Activated CD4-positive, alpha-beta T cell treated with anti-CD3 and anti-CD28 coated beads for 36 hours (primary cell): ENCODE measurements around the gene RRP15. TPM values are rescaled to one million over a fixed set of nuclear protein-coding genes. Genes with fewer than 3 reads are reported as not detected.

ENCODE experiments used
- ATAC-seq: fragments of 200-7000 bp; cut with Tn5 transposase; one replicate; pipeline ENCODE4 v1.10.0; 2021; ENCODE audit warnings: mild to moderate bottlenecking, moderate library complexity
- CTCF ChIA-PET: fragments of 350-600 bp; sonication (Branson Sonifier 250); formaldehyde crosslinking; loops from one replicate; lab custom pipeline; 2021; ENCODE audit warnings: antibody characterized with exemption; lab: Charles Lee
- POLR2A ChIA-PET: fragments of 350-600 bp; sonication (Branson Sonifier 250); formaldehyde crosslinking; loops from one replicate; lab custom pipeline; 2021; ENCODE audit warnings: antibody characterized with exemption, inconsistent platforms; lab: Charles Lee
- DNase-seq: peaks from one replicate; pipeline ENCODE4 v3.0.0-alpha.2; 2020
- H3K27ac Mint-ChIP-seq: one replicate; pipeline ENCODE4 v1.8.0; 2021; ENCODE audit warnings: mixed read lengths
- H3K27me3 Mint-ChIP-seq: one replicate; pipeline ENCODE4 v1.8.0; 2021; ENCODE audit warnings: mixed read lengths
- H3K36me3 Mint-ChIP-seq: one replicate; pipeline ENCODE4 v1.8.0; 2021; ENCODE audit warnings: low read depth, mixed read lengths
- H3K4me1 Mint-ChIP-seq: one replicate; pipeline ENCODE4 v1.8.0; 2021; ENCODE audit warnings: mixed read lengths
- H3K4me3 Mint-ChIP-seq: one replicate; pipeline ENCODE4 v1.8.0; 2021; ENCODE audit warnings: mild to moderate bottlenecking, moderate library complexity, mixed read lengths
- H3K9me3 Mint-ChIP-seq: one replicate; pipeline ENCODE4 v1.8.0; 2021; ENCODE audit warnings: low read depth, mixed read lengths
- intact Hi-C, 2 experiments: fragments of 100-400 bp; cut with DNase I in 1 of 2; cut with micrococcal nuclease in 1 of 2; formaldehyde crosslinking; loops; one replicate each; pipeline versions ENCODE4 v1.14.2 to v1.15.1; 2022 to 2024; cut with DNase I, micrococcal nuclease
- total RNA-seq, 2 experiments: library from RNA; stranded (reverse); gene quantifications; one replicate each; pipeline ENCODE4 v1.2.3, GENCODE V29; 2021

The RRP15 gene
- total RNA-seq, 2 experiments from 2014 or later = 23.3 to 30.5 TPM

DNA sequence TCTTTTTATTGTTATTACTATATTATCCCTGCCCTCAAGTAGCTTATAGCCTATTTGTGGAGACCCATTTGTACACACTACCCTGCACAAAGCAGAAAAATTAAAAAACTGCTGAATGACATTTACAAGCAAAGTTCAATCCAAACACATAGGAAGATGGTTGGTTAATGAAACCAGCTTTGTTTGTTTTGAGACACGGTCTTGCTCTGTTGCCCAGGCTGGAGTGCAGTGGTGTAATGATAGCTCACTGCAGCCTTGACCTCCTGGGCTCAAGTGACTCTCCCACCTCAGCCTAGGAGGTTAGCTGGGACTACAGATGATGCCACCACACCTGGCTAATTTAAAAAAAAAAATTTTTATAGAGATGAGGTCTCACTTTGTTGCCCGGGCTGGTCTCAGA is 91.6 kb downstream of the RRP15 start:
- POLR2A ChIA-PET = interaction anchor here (0.8 kb wide), 1 partner anchor 972 kb away, joined by 3 read pairs; no protein-coding TSS in a partner anchor
- H3K4me3 Mint-ChIP-seq = no peak overlapping the region
- CTCF ChIA-PET = interaction anchor here (0.8 to 1.2 kb wide), 3 partner anchors 12 to 32 kb away, joined by 3 to 5 read pairs (median 3); partner anchors contain the start of gene TGFB2
- H3K36me3 Mint-ChIP-seq = no peaks in the 10 kb centered on the region
- no peak overlapping the region for H3K27ac Mint-ChIP-seq
- intact Hi-C loops = loop anchor here (1.0 to 10.0 kb wide), 4 partner anchors 25 to 948 kb away; partner anchors contain the start of genes LYPLAL1 (in 1 of the 2) and RRP15 (in 1 of the 2)
- H3K4me1 Mint-ChIP-seq = peaks cover 8% of the 10 kb centered on the region
- ATAC-seq (no peak), DNase-seq (no peak)
- H3K27me3 Mint-ChIP-seq = peaks cover 56% of the 10 kb centered on the region
- no peaks in the 10 kb centered on the region for H3K9me3 Mint-ChIP-seq

DNA sequence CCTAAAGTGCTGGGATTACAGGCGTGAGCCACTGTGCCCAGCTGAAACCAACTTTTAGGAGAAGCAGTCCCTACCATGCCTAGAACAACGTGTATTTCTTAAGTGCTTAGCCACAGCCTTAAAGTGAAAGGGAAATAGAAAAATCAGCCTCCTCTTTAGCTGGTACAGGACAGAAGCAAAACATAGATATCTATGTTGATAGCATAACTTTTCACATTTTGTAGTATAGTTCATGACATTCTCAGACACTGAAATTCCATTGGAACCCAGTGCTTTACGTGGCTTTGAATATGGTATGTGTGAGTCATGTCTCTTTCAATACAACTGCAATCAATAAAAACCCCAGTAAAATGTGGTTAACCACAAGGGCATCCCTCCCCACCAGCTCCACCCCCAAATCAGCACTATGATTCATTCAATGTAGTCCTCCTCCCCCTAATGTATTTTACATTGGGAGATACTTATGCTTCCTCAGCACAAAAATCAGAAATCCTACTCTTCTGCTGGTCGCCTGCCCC is 92.1 kb downstream of the RRP15 start:
- DNase-seq (peak; percentile 77), ATAC-seq (peak; percentile 94)
- intact Hi-C loops = loop anchor here (1.0 to 10.0 kb wide), 4 partner anchors 26 to 948 kb away; partner anchors contain the start of genes LYPLAL1 (in 1 of the 2) and RRP15 (in 1 of the 2)
- Mint-ChIP-seq H3K4me3 (no peak overlapping the region), H3K9me3 (no peaks in the 10 kb centered on the region), H3K36me3 (no peaks in the 10 kb centered on the region), H3K27ac (peak overlapping the region; percentile 31), H3K4me1 (peaks cover 8% of the 10 kb centered on the region), H3K27me3 (peaks cover 54% of the 10 kb centered on the region)
- ChIA-PET POLR2A (no interaction called here), CTCF (interaction anchor here (0.8 to 1.2 kb wide), 3 partner anchors 12 to 32 kb away, joined by 3 to 5 read pairs (median 3); partner anchors contain the start of gene TGFB2)

DNA sequence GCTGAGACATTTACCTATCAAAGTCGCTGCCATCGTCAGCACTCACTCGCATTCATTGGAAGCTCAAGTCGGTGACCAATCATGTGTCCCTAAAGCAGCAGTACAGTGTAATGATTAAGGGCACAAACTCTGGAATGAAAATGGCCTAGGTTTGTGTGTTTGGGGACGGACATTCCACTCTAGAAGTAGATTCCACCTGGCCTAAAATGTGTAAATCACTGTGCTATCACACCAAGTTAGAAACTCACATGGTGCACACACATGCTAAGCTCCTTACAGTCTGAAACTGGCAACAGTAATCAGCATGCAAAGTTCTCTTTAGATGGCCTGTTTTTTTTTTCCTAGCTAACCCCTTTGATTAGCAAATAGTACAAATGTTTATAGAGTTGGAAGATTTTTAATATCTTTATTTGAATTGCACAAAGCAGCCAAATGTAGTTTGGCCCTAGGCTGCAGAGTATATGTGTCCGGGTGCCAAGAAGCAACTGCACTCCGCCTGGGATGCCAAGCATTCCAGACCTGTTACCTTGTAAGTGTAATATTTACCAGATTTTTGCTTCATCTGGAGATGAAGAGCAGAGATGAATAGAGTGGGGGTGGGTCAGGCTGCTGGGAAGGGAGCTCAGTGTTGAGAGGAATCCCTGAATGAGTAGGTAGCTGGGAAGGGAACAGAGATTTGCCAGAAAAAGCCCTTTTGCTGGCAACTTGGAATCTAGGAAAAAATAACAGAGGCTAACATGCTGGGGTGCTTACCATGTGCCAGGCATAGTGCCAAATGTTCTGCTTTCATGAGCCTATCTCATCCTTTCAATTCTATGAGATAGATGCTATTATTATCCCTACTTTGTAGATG is 95.3 kb downstream of the RRP15 start:
- peaks cover 8% of the 10 kb centered on the region for H3K4me1 Mint-ChIP-seq
- H3K9me3 Mint-ChIP-seq = no peaks in the 10 kb centered on the region
- H3K4me3 Mint-ChIP-seq = no peak overlapping the region
- intact Hi-C loops = no loop called here
- H3K27me3 Mint-ChIP-seq = peaks cover 57% of the 10 kb centered on the region
- ChIA-PET POLR2A (no interaction called here), CTCF (interaction anchor here (0.7 to 1.0 kb wide), 2 partner anchors 15 to 226 kb away, joined by 3 read pairs; no protein-coding TSS in a partner anchor)
- no peaks in the 10 kb centered on the region for H3K36me3 Mint-ChIP-seq
- H3K27ac Mint-ChIP-seq = no peak overlapping the region
- ATAC-seq (no peak), DNase-seq (no peak)

DNA sequence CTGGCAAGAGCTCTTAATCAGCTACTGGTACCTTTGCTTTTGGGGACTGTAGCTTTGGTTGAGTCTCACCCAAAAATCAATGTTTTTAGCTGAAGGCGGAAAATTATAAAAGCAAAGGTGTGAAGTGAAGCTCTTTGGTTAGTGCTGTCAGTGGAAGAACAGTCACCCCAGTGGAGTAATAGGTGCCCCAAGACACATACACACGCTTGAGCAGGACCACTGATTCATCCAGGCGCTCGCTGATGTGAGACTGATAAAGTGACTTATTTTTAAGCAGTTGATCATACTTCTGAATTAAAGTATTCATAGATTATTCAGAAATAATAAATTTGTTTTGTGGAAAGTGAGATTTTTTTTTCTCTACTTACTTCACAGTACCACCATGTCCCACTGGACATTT is 97.2 kb downstream of the RRP15 start:
- DNase-seq (no peak), ATAC-seq (no peak)
- no peaks in the 10 kb centered on the region for H3K9me3 Mint-ChIP-seq
- H3K4me3 Mint-ChIP-seq = no peak overlapping the region
- H3K36me3 Mint-ChIP-seq = no peaks in the 10 kb centered on the region
- CTCF ChIA-PET = interaction anchor here (0.8 kb wide), 1 partner anchor 227 kb away, joined by 3 read pairs; no protein-coding TSS in a partner anchor
- H3K4me1 Mint-ChIP-seq = peaks cover 5% of the 10 kb centered on the region
- intact Hi-C loops = no loop called here
- POLR2A ChIA-PET = interaction anchor here (0.8 kb wide), 1 partner anchor 29 kb away, joined by 3 read pairs; no protein-coding TSS in a partner anchor
- peaks cover 58% of the 10 kb centered on the region for H3K27me3 Mint-ChIP-seq
- no peak overlapping the region for H3K27ac Mint-ChIP-seq

DNA sequence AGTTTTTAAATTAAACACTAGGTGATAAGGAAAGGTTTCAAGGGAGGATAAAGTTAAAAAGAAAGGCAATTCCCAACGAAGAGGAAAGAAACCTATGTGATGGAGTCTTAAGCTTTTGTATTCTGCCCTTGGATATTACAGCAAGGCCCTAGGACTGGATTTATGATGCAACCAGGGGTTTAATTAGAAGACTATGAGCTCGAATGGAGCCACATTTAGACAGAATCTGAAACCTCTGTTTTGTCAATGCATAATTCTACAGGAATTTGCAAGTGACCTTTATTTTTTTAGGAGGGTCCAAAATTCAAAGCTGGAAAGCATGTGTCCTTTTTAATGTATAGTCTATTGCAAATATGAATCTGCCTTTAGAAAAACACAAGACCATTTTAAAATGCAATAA is 98.0 kb downstream of the RRP15 start:
- Mint-ChIP-seq H3K36me3 (no peaks in the 10 kb centered on the region), H3K9me3 (no peaks in the 10 kb centered on the region), H3K4me1 (no peaks in the 10 kb centered on the region), H3K27me3 (peaks cover 63% of the 10 kb centered on the region), H3K4me3 (no peak overlapping the region), H3K27ac (no peak overlapping the region)
- POLR2A ChIA-PET = no interaction called here
- ATAC-seq = no peak
- intact Hi-C loops = no loop called here
- DNase-seq = no peak
- CTCF ChIA-PET = interaction anchor here (0.6 kb wide), 1 partner anchor 126 kb away, joined by 3 read pairs; no protein-coding TSS in a partner anchor

DNA sequence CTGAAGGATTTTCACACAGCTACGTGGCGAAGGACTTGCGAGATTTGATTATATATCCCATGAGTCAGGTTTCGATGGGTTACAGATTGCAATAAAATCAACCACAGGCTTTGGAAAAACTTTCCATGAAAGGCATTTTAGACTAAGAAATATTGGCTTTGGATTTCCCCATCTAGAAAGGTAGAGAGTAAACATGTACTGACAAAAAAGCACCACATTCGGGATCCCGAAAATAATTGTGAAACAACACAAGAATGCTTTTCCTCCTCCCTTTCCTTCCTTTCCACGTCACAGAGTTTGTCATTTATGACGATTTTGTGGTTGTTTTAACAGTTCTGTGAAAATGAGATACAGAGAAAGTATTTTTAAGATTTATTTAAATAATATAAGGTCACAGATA is 98.6 kb downstream of the RRP15 start:
- no peaks in the 10 kb centered on the region for H3K4me1 Mint-ChIP-seq
- H3K9me3 Mint-ChIP-seq = no peaks in the 10 kb centered on the region
- CTCF ChIA-PET = no interaction called here
- peaks cover 62% of the 10 kb centered on the region for H3K27me3 Mint-ChIP-seq
- POLR2A ChIA-PET = no interaction called here
- no peak for DNase-seq
- no peaks in the 10 kb centered on the region for H3K36me3 Mint-ChIP-seq
- intact Hi-C loops = no loop called here
- no peak for ATAC-seq
- H3K4me3 Mint-ChIP-seq = no peak overlapping the region
- H3K27ac Mint-ChIP-seq = no peak overlapping the region

DNA sequence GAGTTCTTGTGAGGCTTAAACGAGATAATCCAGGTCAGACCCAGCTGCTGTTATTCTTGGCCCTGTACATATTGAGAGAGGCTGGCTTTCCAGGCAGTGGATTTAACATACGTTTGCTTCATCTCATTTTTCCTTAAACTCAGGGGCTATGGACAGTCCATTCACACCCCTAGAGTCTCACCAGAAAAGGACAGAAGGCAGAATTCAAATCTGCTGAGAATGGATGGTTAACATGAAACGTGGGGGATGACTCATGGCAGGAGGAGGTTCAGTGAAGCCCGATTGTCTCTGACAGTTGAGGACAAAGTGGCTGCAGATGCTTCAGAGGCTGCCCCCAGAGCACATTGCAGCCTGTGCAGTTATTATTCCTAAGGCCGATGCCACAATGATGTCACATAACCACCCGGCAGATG is 99.5 kb downstream of the RRP15 start:
- ATAC-seq (no peak), DNase-seq (no peak)
- intact Hi-C loops = no loop called here
- H3K36me3 Mint-ChIP-seq = no peaks in the 10 kb centered on the region
- H3K27ac Mint-ChIP-seq = no peak overlapping the region
- POLR2A ChIA-PET = no interaction called here
- no peak overlapping the region for H3K4me3 Mint-ChIP-seq
- peaks cover 65% of the 10 kb centered on the region for H3K27me3 Mint-ChIP-seq
- CTCF ChIA-PET = interaction anchor here (0.7 kb wide), 1 partner anchor 309 kb away, joined by 3 read pairs; no protein-coding TSS in a partner anchor
- H3K4me1 Mint-ChIP-seq = no peaks in the 10 kb centered on the region
- no peaks in the 10 kb centered on the region for H3K9me3 Mint-ChIP-seq

Other genes starting within 250 kb of the RRP15 start
- gene TGFB2, start 60.0 kb downstream of the RRP15 start, total RNA-seq = under 1 TPM in 1 of 2 experiments, not detected in 1; 0.09 TPM